MM.1S (cell line): ENCODE measurements around the gene HAGHL.

Experiments
- DNase-seq: peaks from one replicate; pipeline ENCODE4 v3.0.0-alpha.2; 2015
- H2AFZ ChIP-seq: fragments of 300-600 bp; sonication (generic); 2 replicates; pipeline ENCODE4 v1.6.0; 2016; ENCODE audit warnings: antibody characterized with exemption, low read length
- H3F3A ChIP-seq: fragments of 300-600 bp; sonication (generic); 2 replicates; pipeline ENCODE4 v1.6.1; 2016; ENCODE audit warnings: mild to moderate bottlenecking, antibody characterized with exemption, low read length, moderate library complexity, mixed read lengths; ENCODE audit not compliant: insufficient read depth
- H3K27ac ChIP-seq: fragments of 300-600 bp; sonication (generic); 2 replicates; pipeline ENCODE4 v1.5.1; 2016; ENCODE audit warnings: mild to moderate bottlenecking, low read length
- H3K27me3 ChIP-seq: fragments of 300-600 bp; sonication (generic); replicated peaks from 2 replicates; pipeline ENCODE4 v1.6.0; 2016; ENCODE audit warnings: low read length; ENCODE audit not compliant: insufficient read depth
- H3K36me3 ChIP-seq: fragments of 300-600 bp; sonication (generic); replicated peaks from 2 replicates; pipeline ENCODE4 v1.6.1; 2016; ENCODE audit warnings: mild to moderate bottlenecking, low read length, mixed read lengths; ENCODE audit not compliant: insufficient read depth
- H3K4me1 ChIP-seq: fragments of 300-600 bp; sonication (generic); 2 replicates; pipeline ENCODE4 v1.6.1; 2016; ENCODE audit warnings: low read length, mixed read lengths
- H3K4me2 ChIP-seq: fragments of 300-600 bp; sonication (generic); 2 replicates; pipeline ENCODE4 v1.6.0; 2016; ENCODE audit warnings: low read depth, low read length
- H3K4me3 ChIP-seq: fragments of 300-600 bp; sonication (generic); 2 replicates; pipeline ENCODE4 v1.5.1; 2016; ENCODE audit warnings: low read length, mixed read lengths
- H3K79me2 ChIP-seq: fragments of 300-600 bp; sonication (generic); 2 replicates; pipeline ENCODE4 v1.6.1; 2016; ENCODE audit warnings: mixed run types, low read length, mixed read lengths
- H3K9ac ChIP-seq: fragments of 300-600 bp; sonication (generic); 2 replicates; pipeline ENCODE4 v1.6.1; 2016; ENCODE audit warnings: low read length, mixed read lengths
- H3K9me2 ChIP-seq: fragments of 300-600 bp; sonication (generic); replicated peaks from 2 replicates; pipeline ENCODE4 v1.6.1; 2016; ENCODE audit warnings: mild to moderate bottlenecking, low read length, mixed read lengths; ENCODE audit not compliant: insufficient read depth
- H3K9me3 ChIP-seq: fragments of 300-600 bp; sonication (generic); replicated peaks from 2 replicates; pipeline ENCODE4 v1.6.1; 2016; ENCODE audit warnings: mild to moderate bottlenecking, low read length, mixed read lengths; ENCODE audit not compliant: insufficient read depth
- H4K20me1 ChIP-seq: fragments of 300-600 bp; sonication (generic); 2 replicates; pipeline ENCODE4 v1.6.1; 2016; ENCODE audit warnings: mild to moderate bottlenecking, low read length, moderate library complexity, mixed read lengths; ENCODE audit not compliant: insufficient read depth
- CTCF ChIP-seq: fragments of 300-600 bp; sonication (generic); IDR thresholded peaks from 2 replicates; pipeline ENCODE4 v1.5.1; 2016; ENCODE audit warnings: antibody characterized with exemption, low read length, mixed read lengths
- EZH2 ChIP-seq: fragments of 300-600 bp; sonication (generic); optimal IDR thresholded peaks from 2 replicates; pipeline ENCODE3; 2017; ENCODE audit warnings: low read depth, mild to moderate bottlenecking, antibody characterized with exemption, low read length, mixed read lengths
- EZH2phosphoT487 ChIP-seq: fragments of 300-600 bp; sonication (generic); IDR thresholded peaks from 2 replicates; pipeline ENCODE4 v1.6.1; 2018; ENCODE audit warnings: antibody characterized with exemption, low read length

HAGHL gene

GRCh38 chr16:728131-728889 lies 1.4 kb downstream of the HAGHL start:
- H3K9me3 ChIP-seq, result no peaks in the 10 kb centered on the region
- no peak overlapping the region for H3K9ac ChIP-seq
- H3K27me3 ChIP-seq, result no peaks in the 10 kb centered on the region
- no peaks in the 10 kb centered on the region for H4K20me1 ChIP-seq
- peak; percentile 93 for DNase-seq
- H2AFZ ChIP-seq, result no peak overlapping the region
- H3K4me3 ChIP-seq, result peak overlapping the region; percentile 36; the same call in 1 of the 2 replicates
- H3K27ac ChIP-seq, result no peak overlapping the region
- H3K79me2 ChIP-seq, result no peaks in the 10 kb centered on the region
- no peaks in the 10 kb centered on the region for H3K36me3 ChIP-seq
- peaks cover 13% of the 10 kb centered on the region; the same call in 1 of the 2 replicates for H3F3A ChIP-seq
- H3K4me1 ChIP-seq, result no peaks in the 10 kb centered on the region; the same call in 1 of the 2 replicates
- no peaks in the 10 kb centered on the region for H3K9me2 ChIP-seq
- TF ChIP-seq CTCF, result no peak
- H3K4me2 ChIP-seq, result peak overlapping the region; percentile 52

GRCh38 chr16:728890-729744 lies 2.2 kb downstream of the HAGHL start:
- Histone ChIP-seq H3K4me1 (no peaks in the 10 kb centered on the region; the same call in 1 of the 2 replicates), H3K27ac (no peak overlapping the region), H3F3A (peaks cover 13% of the 10 kb centered on the region; the same call in 1 of the 2 replicates), H3K4me3 (no peak overlapping the region), H3K79me2 (no peaks in the 10 kb centered on the region), H3K4me2 (no peak overlapping the region), H3K36me3 (no peaks in the 10 kb centered on the region), H3K9me3 (no peaks in the 10 kb centered on the region), H2AFZ (no peak overlapping the region), H4K20me1 (no peaks in the 10 kb centered on the region), H3K27me3 (no peaks in the 10 kb centered on the region), H3K9me2 (no peaks in the 10 kb centered on the region), H3K9ac (no peak overlapping the region)
- TF ChIP-seq CTCF (no peak), EZH2 (no peak), EZH2phosphoT487 (no peak)
- DNase-seq, result no peak

GRCh38 chr16:729768-730665 lies 3.1 kb downstream of the HAGHL start:
- no peak overlapping the region for H3K4me3 ChIP-seq
- no peaks in the 10 kb centered on the region for H3K27me3 ChIP-seq
- no peak overlapping the region for H3K4me2 ChIP-seq
- H3K9me2 ChIP-seq, result no peaks in the 10 kb centered on the region
- no peaks in the 10 kb centered on the region for H3K9me3 ChIP-seq
- no peak overlapping the region for H3K9ac ChIP-seq
- no peak overlapping the region for H2AFZ ChIP-seq
- peaks cover 6% of the 10 kb centered on the region for H3K4me1 ChIP-seq
- H3K79me2 ChIP-seq, result no peaks in the 10 kb centered on the region
- H3F3A ChIP-seq, result peaks cover 16% of the 10 kb centered on the region
- no peaks in the 10 kb centered on the region for H3K36me3 ChIP-seq
- H3K27ac ChIP-seq, result no peak overlapping the region
- TF ChIP-seq CTCF, result no peak
- TF ChIP-seq EZH2phosphoT487, result no peak
- TF ChIP-seq EZH2, result no peak
- no peaks in the 10 kb centered on the region for H4K20me1 ChIP-seq
- DNase-seq, result no peak
